HG03060 (cell line): ENCODE data around the gene NPM3.

ENCODE experiments used
- ATAC-seq: cut with Tn5 transposase; IDR thresholded peaks from one replicate; pipeline ENCODE4 v1.9.1; 2021; ENCODE audit warnings: low read depth, moderate number of reproducible peaks; ENCODE audit not compliant: unreplicated experiment

NPM3 gene

GRCh38 chr10:101775273-101776160 is 7.7 kb downstream of the NPM3 start, which contains the start of gene FGF8:
TSS of gene FGF8 (minus strand) at chr10:101776114. CDS start at chr10:101775900, 214 bp downstream.
- ATAC-seq, result no peak

DNA sequence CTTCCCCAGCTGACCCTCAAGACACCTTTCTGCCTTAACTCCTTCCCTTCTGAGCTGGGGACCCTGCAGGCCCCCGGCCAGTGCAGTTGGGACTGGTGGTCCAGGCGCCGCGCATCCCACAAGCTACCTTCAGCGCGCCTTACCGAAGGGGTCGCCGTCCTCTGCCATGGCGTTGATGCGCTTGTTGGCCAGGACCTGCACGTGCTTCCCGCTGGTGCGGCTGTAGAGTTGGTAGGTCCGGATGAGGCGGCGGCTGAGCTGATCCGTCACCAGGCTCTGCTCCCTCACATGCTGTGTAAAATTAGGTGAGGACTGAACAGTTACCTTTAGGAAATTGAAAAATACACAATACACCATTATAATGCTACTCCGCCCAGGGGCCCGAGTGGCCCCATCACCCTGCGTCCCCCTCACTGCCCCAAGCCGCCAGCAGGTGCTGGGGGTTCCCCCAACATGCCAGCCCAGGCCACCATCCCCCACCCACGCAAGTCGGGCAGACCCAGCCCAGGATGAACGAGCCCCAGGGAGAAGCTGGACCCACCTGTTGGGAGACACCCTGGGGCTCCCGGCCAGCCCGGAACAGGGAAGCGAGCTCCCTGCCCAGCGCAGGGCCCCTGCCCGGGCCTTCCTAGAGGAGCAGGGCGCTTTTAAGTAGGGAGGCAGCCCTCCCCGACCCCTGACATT is 8.5 kb downstream of the NPM3 start:
- ATAC-seq, result no peak

DNA sequence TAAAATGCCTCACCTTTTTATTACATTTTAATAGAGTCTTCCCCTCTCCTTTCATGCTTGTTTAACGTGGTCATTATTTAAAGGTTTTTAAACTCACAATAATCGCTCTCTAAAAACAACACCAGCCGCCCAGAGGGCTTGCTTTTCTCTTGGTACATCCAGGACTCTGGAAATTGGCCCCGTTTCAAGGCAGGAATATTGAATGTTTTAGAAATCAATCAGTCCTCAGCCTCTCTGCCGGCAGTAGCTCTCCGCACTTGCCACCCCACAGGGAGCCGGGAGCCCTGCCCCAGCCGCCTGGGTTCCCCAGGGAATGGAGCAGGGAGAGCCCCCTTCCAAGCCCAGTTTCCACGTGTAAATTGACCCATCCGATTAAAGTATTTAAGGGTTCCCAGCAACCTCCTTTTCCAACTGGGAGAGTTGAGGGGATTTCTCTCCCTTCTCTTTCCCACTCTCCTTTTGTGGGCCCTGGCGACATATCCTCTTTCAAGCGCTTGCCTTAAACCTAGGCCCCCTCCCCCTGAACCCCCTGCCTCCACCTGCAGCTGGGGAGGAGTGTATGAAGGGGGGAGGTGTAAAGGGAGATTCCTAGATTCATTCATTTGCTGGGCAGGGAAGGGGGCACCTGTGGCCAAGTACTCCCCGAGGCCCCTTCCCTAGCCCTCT is 9.2 kb downstream of the NPM3 start:
- no peak for ATAC-seq

- no peak for ATAC-seq
Observed at GRCh38 chr10:101772895-101773761, 10.1 kb downstream of the NPM3 start.

- ATAC-seq, result no peak
Observed at GRCh38 chr10:101772017-101772894, 11.0 kb downstream of the NPM3 start.

GRCh38 chr10:101771380-101771779 is 11.9 kb downstream of the NPM3 start:
- no peak for ATAC-seq

- ATAC-seq, result no peak
Observed at GRCh38 chr10:101770331-101771215, 12.7 kb downstream of the NPM3 start.

- ATAC-seq, result no peak
Observed at GRCh38 chr10:101769541-101770180, 13.6 kb downstream of the NPM3 start.

- no peak for ATAC-seq
Observed at GRCh38 chr10:101768791-101769170, 14.5 kb downstream of the NPM3 start.

DNA sequence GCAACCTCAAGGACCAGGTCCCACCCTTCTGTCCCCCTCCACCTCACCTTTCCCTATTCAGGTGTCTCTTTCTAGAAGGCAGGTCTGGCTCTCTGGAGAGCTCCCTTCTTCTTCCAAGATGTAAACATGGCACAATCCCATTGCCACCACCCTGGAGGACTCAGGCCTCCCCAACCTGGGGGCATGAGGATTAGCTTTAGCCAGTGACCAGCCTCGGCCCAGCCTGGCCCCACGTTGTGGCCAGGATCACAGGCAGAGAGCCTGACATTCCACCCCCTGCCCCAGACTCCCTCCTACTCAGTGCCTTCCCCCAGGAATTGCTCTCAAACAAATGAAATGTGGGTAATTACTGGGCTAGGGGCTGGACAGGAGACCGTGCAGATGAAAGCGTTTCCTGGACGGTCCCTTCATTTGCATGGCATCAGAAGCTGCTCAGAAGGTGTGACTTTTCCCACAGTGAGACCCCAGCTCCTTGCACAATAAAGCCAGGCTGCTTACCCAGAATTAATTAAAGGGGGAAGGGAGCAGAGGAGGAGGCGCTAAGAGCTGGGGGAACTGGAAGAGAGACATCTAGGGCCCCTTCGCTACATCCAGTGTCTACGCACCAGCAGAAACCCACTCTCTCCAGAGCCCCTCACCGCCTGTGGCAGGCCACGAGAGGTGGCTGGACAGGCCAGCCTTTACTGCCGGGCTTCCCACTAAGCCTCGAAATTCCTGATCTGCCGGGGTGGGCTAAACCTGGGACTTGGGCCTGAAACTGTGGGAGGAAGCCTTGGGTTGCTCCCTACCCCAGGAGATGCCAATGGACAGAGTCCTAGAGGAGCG is 15.1 kb downstream of the NPM3 start:
- ATAC-seq, result no peak

DNA sequence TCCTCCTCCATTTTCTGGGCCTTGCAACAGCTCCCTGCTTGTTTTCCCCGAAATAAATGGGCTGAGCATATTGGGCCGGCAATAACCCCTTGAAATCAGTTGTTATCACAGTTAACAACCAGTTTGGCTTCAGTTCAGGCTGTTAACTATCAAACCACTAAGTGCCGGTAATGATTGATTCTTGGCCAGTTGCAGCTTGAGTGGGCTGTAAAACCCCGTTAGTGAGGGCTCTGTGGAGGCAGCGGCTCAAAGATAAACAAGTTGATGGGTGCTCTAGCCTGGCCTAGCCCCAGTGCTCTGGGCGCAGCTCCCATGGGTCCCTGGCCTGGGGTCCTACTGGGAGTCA is 15.7 kb downstream of the NPM3 start:
- ATAC-seq, result no peak

DNA sequence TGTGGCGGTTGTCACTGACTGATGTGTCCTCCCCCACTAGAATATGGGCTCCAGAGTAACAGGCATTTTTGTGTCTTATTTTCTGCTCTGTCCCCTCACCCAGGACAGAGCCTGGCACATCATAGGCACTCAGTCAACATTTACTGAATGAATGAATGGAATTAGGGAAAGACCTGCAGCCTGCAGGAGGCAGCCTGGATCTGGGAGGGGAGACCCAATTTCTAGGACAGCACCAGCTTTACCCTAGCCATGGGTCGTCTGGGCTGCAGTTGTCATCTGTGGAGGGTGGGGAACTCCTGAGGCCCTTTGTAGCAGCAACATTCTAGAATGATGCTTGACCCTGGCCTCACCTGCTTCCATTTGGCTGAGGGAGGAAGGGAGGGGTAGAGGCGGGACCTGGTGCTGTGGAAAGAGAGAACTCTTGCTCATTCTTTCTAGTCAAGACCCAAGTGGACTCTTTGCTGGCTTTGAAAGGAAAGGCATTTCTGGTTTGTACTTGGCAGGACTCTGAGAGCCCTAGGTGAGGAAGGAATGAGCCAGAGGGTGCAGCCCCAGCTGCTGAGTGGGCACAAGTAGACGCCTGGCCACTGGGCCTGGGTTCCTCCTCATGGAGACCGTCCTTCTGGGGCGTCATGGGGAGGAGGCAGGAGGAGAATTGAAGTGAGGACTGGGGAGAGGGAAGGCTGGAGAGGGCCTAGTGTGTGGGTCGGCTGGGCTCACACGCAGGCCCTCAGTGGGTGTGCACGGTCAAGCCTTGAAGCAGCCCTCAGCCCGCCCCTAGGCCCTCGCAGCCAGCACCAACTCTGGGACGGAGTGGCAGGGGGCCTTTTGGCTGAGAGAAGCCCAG is 16.3 kb downstream of the NPM3 start:
- ATAC-seq, result no peak

- no peak for ATAC-seq
Observed at GRCh38 chr10:101766306-101766705, 16.9 kb downstream of the NPM3 start.

- ATAC-seq, result no peak
Observed at GRCh38 chr10:101763141-101763846, 20.0 kb downstream of the NPM3 start.

GRCh38 chr10:101762736-101763135 is 20.5 kb downstream of the NPM3 start:
- no peak for ATAC-seq

DNA sequence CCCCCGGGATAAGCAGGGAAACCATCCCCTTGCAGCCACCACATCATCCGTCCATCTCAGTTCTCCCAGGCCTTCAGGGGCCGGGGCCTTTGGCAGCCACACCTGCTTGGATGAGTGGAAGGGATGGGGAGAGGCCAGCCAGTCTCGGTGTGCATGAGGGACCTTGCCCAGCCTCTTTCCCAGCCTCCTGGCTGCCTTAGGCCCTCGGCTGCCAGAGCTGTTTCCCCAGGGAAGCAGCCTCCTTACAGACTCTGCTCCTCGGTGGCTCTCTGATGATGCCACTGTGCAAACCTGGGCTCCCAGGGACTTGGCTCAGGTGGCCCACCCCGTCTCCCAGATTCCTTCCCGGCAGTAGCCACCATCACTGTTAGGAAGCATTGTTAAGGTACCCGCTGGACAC is 22.0 kb downstream of the NPM3 start:
- no peak for ATAC-seq
